VCaP (cell line): Measurements from ENCODE around the gene MAB21L1.

Source experiments
- H3K27ac ChIP-seq: fragments of 450-650 bp; 2 replicates; pipeline ENCODE4 v1.5.1; 2017
- TF ChIP-seq, protein P1 (sequence below): fragments of 450-650 bp; conservative IDR thresholded peaks from 2 replicates; pipeline ENCODE4 v1.5.1; 2017; ENCODE audit warnings: mild to moderate bottlenecking, moderate library complexity

Gene MAB21L1

DNA sequence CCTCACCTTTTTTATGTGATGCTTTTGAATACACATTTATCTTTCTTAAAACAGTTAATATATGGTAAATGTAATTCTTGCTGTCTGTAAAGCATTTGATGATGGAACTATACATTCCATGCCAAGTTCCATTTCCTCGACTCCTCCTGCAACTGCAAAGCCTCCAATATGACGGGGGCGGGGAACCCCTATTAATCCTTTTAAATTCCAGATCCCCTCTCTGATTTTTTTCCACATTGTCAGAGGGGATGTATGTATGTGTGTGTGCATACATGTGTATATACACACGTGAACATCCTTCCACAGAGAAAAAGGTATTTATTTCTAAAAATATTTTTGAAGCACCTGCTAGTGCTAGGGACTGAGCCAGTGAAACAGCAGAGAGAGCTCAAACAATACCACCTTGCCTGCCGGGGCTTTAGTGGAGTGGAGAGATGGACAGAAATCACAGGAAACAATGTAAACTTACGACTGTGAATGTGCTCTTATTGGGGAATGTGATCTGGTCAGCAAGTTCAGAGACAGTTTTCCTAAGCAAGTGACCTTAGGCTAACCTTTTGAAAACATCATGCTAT is 25.3 kb upstream of the MAB21L1 start:
- TF ChIP-seq, protein P1, sequence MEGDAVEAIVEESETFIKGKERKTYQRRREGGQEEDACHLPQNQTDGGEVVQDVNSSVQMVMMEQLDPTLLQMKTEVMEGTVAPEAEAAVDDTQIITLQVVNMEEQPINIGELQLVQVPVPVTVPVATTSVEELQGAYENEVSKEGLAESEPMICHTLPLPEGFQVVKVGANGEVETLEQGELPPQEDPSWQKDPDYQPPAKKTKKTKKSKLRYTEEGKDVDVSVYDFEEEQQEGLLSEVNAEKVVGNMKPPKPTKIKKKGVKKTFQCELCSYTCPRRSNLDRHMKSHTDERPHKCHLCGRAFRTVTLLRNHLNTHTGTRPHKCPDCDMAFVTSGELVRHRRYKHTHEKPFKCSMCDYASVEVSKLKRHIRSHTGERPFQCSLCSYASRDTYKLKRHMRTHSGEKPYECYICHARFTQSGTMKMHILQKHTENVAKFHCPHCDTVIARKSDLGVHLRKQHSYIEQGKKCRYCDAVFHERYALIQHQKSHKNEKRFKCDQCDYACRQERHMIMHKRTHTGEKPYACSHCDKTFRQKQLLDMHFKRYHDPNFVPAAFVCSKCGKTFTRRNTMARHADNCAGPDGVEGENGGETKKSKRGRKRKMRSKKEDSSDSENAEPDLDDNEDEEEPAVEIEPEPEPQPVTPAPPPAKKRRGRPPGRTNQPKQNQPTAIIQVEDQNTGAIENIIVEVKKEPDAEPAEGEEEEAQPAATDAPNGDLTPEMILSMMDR: no peak
- no peak overlapping the region for H3K27ac ChIP-seq

DNA sequence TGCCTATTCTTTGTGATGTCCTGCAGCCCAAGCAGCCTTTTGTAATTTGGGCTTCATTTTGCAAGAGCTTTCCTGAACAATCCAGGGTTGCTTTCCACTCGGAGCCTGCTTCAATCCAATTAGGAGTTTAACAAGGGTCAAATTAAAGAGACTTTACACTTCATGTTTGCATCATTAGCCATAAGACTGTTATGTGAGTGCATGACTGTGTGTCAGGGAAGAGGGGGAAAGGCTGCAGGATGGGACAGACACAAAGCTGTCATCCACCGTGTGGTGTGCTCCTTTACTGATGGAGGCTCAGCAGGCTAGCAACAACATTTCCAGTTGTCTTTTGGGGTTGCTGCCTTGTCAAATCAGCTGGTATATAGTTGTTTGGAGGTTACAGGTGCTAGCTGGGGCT is 23.7 kb upstream of the MAB21L1 start:
- TF ChIP-seq, protein P1: no peak
- no peak overlapping the region for H3K27ac ChIP-seq

DNA sequence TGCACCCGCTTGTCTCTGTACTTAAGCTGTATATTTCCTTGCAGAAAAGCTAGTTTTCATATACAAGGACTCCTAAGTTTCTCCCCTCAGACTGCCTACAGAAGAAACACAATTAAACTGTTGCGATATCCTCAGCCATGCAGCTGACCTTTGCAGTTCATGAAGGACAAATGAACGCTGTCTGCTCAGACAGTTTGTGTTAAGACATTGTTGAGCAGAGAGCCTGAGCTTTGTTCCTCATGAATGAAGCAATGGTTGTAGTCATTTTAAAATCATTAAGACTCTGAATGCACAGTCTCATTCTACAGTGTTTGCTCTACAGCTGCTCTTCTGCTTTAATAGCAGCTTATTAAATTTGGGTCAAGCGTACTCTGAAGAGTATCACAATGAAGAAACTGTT is 23.2 kb upstream of the MAB21L1 start:
- TF ChIP-seq, protein P1: no peak
- H3K27ac ChIP-seq: no peak overlapping the region

DNA sequence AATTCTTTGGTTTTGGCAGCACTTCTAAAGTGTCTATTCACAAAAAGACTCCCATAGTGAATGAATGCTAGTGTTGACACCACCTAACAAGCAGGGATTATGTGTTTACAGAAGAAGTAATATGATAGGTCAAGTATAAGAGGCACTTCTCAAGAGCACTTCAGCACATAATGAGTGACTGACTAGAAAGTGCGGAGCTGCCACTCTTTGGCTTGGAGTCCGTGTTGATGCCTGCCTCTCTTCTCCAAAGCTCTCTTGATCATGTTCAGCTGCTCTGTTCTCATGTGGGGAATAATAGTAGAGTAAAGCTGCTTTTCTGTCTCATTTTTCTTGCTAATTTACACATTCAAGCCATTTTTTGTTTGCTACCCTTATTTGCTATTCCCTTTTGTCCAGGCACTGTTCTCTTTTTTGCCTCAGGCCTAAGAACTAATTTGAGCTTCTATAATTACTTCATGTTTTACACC is 22.7 kb upstream of the MAB21L1 start:
- TF ChIP-seq, protein P1: no peak
- no peak overlapping the region for H3K27ac ChIP-seq

DNA sequence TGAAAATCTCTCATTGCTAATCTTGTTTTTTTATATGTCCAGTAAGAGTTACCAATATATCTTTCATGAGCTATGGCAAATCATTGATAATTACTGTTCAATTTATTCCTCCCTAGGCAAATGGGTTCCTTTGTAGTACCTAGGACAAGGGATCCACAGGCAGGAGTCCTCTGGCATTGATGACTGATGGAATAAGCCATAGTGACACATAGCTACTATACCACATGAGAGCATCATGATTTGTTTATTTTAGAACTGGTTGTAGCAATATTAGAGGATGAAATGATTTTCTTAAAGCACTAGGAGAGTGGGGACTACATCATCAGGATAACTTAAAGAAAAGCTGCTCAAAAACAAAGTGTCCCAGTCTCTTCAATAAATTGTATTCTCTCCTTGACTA is 21.7 kb upstream of the MAB21L1 start:
- no peak overlapping the region for H3K27ac ChIP-seq
- TF ChIP-seq, protein P1: no peak

DNA sequence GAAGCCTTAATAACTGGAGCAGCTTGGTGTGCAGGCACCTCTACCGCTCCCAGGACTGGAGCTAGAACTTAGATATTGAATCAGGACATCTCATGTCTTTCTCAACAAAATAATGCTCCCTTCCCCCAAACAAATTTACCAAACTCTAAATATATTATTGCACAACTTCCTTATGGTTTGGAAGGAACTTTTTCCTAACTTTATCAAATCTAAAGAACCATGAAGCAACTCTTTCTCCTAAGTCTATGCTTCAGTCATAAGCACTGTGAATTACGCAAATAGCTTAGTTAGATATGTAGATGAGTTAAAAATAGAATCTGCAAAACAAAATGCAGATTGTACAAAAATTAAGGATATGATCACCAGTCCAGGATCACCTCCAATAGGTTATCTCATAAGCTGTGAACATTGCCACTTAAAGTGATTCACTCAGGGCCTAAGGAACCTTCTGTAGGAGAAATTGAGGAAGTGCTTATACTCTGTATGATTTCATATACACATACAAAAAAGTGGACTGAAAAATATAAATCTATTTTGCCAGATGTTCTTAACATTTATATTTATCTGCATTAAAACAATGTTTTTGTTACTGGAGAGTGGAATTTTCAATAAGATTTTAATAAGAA is 20.4 kb upstream of the MAB21L1 start:
- no peak overlapping the region for H3K27ac ChIP-seq
- TF ChIP-seq, protein P1: no peak

DNA sequence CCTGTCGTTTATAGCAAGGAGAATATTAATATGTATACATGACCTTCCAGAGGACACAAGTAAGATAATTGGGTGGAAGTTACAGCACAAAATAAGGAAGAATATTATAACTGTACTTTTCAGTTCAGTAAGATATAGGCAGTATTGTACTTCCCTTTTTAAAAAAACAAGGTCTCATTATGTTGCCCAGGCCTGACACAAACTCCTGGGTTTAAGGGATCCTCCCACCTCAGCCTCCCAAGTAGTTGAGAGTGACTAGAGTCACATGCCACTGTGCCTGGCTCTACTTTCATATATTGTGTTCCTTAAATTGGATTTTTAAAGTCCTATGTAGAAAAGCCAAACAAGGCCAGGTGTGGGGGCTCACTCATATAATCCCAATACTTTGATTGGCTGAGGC is 19.5 kb upstream of the MAB21L1 start:
- TF ChIP-seq, protein P1: no peak
- no peak overlapping the region for H3K27ac ChIP-seq
